ENCODE measurements around the gene TECTA.

GRCh38 chr11:121058941-121059340 lies 42.1 kb upstream of the TECTA start:
- TF ChIP-seq POLR2A (IDR thresholded peaks at IDR 0.05; ENCODE audit: low read length) = no peak
- TF ChIP-seq GATA1 (IDR thresholded peaks at IDR 0.05; ENCODE audit: low read depth, low read length) = no peak
